Panc1 (cell line): ENCODE measurements around the gene TECPR1.

Source experiments
- CTCF ChIP-seq: fragments of 450-650 bp; IDR thresholded peaks from 2 replicates; pipeline ENCODE4 v1.5.1; 2017; ENCODE audit warnings: mild to moderate bottlenecking
- SIN3A ChIP-seq: IDR thresholded peaks from 2 replicates; pipeline ENCODE4 v1.6.1; 2012; ENCODE audit warnings: low read depth, mild to moderate bottlenecking, low read length, moderate library complexity, borderline replicate concordance; ENCODE audit not compliant: insufficient read depth

- TF ChIP-seq SIN3A (no peak), CTCF (peak; percentile 94)
Measured at GRCh38 chr7:98240961-98241673, 10.9 kb downstream of the TECPR1 start.
